Endothelial cell of umbilical vein (primary cell): ENCODE measurements around the gene CXCL6. TPM values are rescaled to one million over a fixed set of nuclear protein-coding genes. Genes with fewer than 3 reads are reported as not detected.

Experiments
- BruUV-seq: library from RNA; stranded (reverse); fragments of 400-500 nt; replicated peaks from 2 replicates; lab custom pipeline; 2021; lab: Mats Ljungman, UMichigan
- CTCF ChIA-PET: fragments of 300-600, 350-600 bp; sonication (Branson Sonifier 250); formaldehyde crosslinking; loops from one replicate; lab custom pipeline; 2021; ENCODE audit warnings: antibody characterized with exemption, inconsistent platforms; lab: Charles Lee
- POLR2A ChIA-PET: fragments of 300-600, 350-600 bp; sonication (Branson Sonifier 250); formaldehyde crosslinking; loops from one replicate; lab custom pipeline; 2021; ENCODE audit warnings: antibody characterized with exemption, inconsistent platforms; lab: Charles Lee
- DNase-seq: peaks from one replicate; pipeline ENCODE4 v3.0.0-alpha.2; 2011; ENCODE audit warnings: low read depth, low spot score
- FAIRE-seq: peaks from 2 replicates; lab custom pipeline; 2011; peaks lifted over from hg19 to GRCh38; lab: Jason Lieb, UNC
- H2AFZ ChIP-seq: 2 replicates; pipeline ENCODE4 v1.6.0; 2012; ENCODE audit warnings: low read depth, low read length, control low read depth, inconsistent platforms
- H3K27ac ChIP-seq: 2 replicates; pipeline ENCODE4 v1.5.1; 2011; ENCODE audit warnings: low read depth, mild to moderate bottlenecking, control low read depth, low read length, moderate library complexity; ENCODE audit not compliant: insufficient read depth
- H3K27me3 ChIP-seq, 2 experiments: 2 replicates each; pipeline versions ENCODE4 v1.6.0 to v1.6.1; 2011; ENCODE audit warnings: low read length in 2 of 2, mixed read lengths in 1 of 2; ENCODE audit not compliant: control insufficient read depth in 2 of 2, insufficient read depth in 2 of 2
- H3K36me3 ChIP-seq, 2 experiments: 2 replicates in 1 of 2; 3 replicates in 1 of 2; pipeline ENCODE4 v1.5.1; 2011; ENCODE audit warnings: low read length in 2 of 2, mild to moderate bottlenecking in 1 of 2, moderate library complexity in 1 of 2; ENCODE audit not compliant: control insufficient read depth in 2 of 2, insufficient read depth in 2 of 2; ENCODE audit errors: extremely low read depth in 1 of 2
- H3K4me1 ChIP-seq: 3 replicates; pipeline ENCODE4 v1.5.1; 2011; ENCODE audit warnings: mild to moderate bottlenecking, low read length; ENCODE audit not compliant: control insufficient read depth, insufficient read depth; ENCODE audit errors: extremely low read depth
- H3K4me2 ChIP-seq: 2 replicates; pipeline ENCODE4 v1.6.1; 2011; ENCODE audit warnings: low read length, control low read depth, mixed read lengths; ENCODE audit not compliant: insufficient read depth
- H3K4me3 ChIP-seq, 3 experiments: fragments of 200-600 bp in 1 of 3; sonication (generic), shearing (Covaris generic) in 1 of 3; replicated peaks in 1 of 3; 2 replicates each; pipeline ENCODE4 v1.5.1; 2011 to 2016; ENCODE audit warnings: control low read depth in 3 of 3, low read length in 3 of 3, mild to moderate bottlenecking in 2 of 3, inconsistent platforms in 1 of 3, low read depth in 1 of 3, moderate library complexity in 1 of 3; ENCODE audit not compliant: insufficient read depth in 1 of 3
- H3K79me2 ChIP-seq: 2 replicates; pipeline ENCODE4 v1.6.0; 2012; ENCODE audit warnings: low read length, inconsistent platforms; ENCODE audit not compliant: control insufficient read depth, insufficient read depth
- H3K9ac ChIP-seq: replicated peaks from 2 replicates; pipeline ENCODE3; 2011; ENCODE audit warnings: low read length, control low read depth; ENCODE audit not compliant: insufficient read depth; ENCODE audit errors: extremely low read depth
- H3K9me1 ChIP-seq: replicated peaks from 3 replicates; pipeline ENCODE4 v1.6.0; 2011; ENCODE audit warnings: mild to moderate bottlenecking, low read length; ENCODE audit not compliant: control insufficient read depth, insufficient read depth; ENCODE audit errors: extremely low read depth
- H3K9me3 ChIP-seq: replicated peaks from 2 replicates; pipeline ENCODE4 v1.5.1; 2012; ENCODE audit warnings: low read length, inconsistent platforms; ENCODE audit not compliant: control insufficient read depth, insufficient read depth
- H4K20me1 ChIP-seq: replicated peaks from 2 replicates; pipeline ENCODE3; 2011; ENCODE audit warnings: mild to moderate bottlenecking, low read length; ENCODE audit not compliant: control insufficient read depth, insufficient read depth; ENCODE audit errors: extremely low read depth
- EZH2 ChIP-seq: IDR thresholded peaks from 2 replicates; pipeline ENCODE4 v1.6.1; 2012; ENCODE audit warnings: borderline replicate concordance, low read depth, mild to moderate bottlenecking, moderate library complexity, low read length, inconsistent platforms; ENCODE audit not compliant: severe bottlenecking
- FOS ChIP-seq: IDR thresholded peaks from 2 replicates; pipeline ENCODE4 v1.6.1; 2011; ENCODE audit warnings: mild to moderate bottlenecking, low read length, moderate library complexity, borderline replicate concordance; ENCODE audit not compliant: insufficient read depth
- GATA2 ChIP-seq: IDR thresholded peaks from 2 replicates; pipeline ENCODE4 v1.7.0; 2011; ENCODE audit warnings: low read depth, mild to moderate bottlenecking, moderate library complexity, mixed read lengths, low read length; ENCODE audit not compliant: insufficient read length, insufficient read depth
- JUN ChIP-seq: IDR thresholded peaks from 2 replicates; pipeline ENCODE4 v1.6.1; 2011; ENCODE audit warnings: borderline replicate concordance, low read depth; ENCODE audit not compliant: insufficient read length, insufficient read depth
- MYC ChIP-seq: IDR thresholded peaks from one replicate; pipeline ENCODE4 v1.6.1; 2011; ENCODE audit warnings: mild to moderate bottlenecking, low read depth, low read length
- POLR2A ChIP-seq: IDR thresholded peaks from 2 replicates; pipeline ENCODE4 v1.6.1; 2012; ENCODE audit warnings: low read depth, mild to moderate bottlenecking, control low read depth, low read length
- POLR2AphosphoS5 ChIP-seq: IDR thresholded peaks from 2 replicates; pipeline ENCODE4 v1.6.1; 2012; ENCODE audit warnings: low read depth, mild to moderate bottlenecking, control low read depth, low read length, moderate library complexity; ENCODE audit not compliant: insufficient read depth
- dilution Hi-C: fragments of 300-500 bp; cut with MboI; formaldehyde crosslinking; loops from one replicate; pipeline ENCODE4 v1.15.0; 2019; ENCODE audit warnings: low sequenced_read_pairs; ENCODE audit not compliant: extremely low pct_ligation_motif_present
- intact Hi-C: fragments of 100-400 bp; cut with micrococcal nuclease; formaldehyde crosslinking; loops from one replicate; pipeline ENCODE4 v1.10.0; 2022
- polyA plus RNA-seq, 4 experiments: library from polyadenylated mRNA; depleted of rRNA in 3 of 4; stranded (reverse) in 3 of 4; unstranded in 1 of 4; fragments of >200 nt; gene quantifications; 2 replicates each; pipeline versions ENCODE4 v1.2.1 to v1.2.3, GENCODE V29; 2011 to 2012; ENCODE audit warnings: missing spikeins in 1 of 4
- total RNA-seq: library from RNA; stranded (reverse); gene quantifications from 2 replicates; pipeline ENCODE4 v1.2.3, GENCODE V29; 2021
- TF ChIP-seq, protein P1 (sequence below), 2 donors: IDR thresholded peaks; 1 replicate in 1 of 2; 2 replicates in 1 of 2; pipeline ENCODE4 v1.5.1; 2011; ENCODE audit warnings: low read length in 2 of 2, mild to moderate bottlenecking in 2 of 2, moderate library complexity in 2 of 2, control low read depth in 1 of 2, inconsistent platforms in 1 of 2, low read depth in 1 of 2; ENCODE audit not compliant: insufficient read depth in 1 of 2; ENCODE audit errors: extremely low read depth in 1 of 2
- TF ChIP-seq, protein P2 (sequence below): IDR thresholded peaks from 2 replicates; pipeline ENCODE4 v1.6.1; 2011; ENCODE audit not compliant: insufficient read depth, insufficient read length

The CXCL6 gene
- total and polyA plus RNA-seq, 2 donors (not counting 3 experiments of a cell fraction or from before 2014, with no cell fraction given), result 0.81 to 1.2 TPM

GRCh38 chr4:73832651-73833237, 3.7 kb upstream of the CXCL6 start:
- CTCF ChIA-PET, result interaction anchor here (1.0 kb wide), 1 partner anchor 103 kb away, joined by 3 read pairs; no protein-coding TSS in a partner anchor
- no peak for FAIRE-seq
- H3K27ac ChIP-seq, result no peak overlapping the region

More at GRCh38 chr4:73832651-73833237, 3.7 kb upstream of the CXCL6 start:
- Histone ChIP-seq H3K4me3 (no peak overlapping the region), H3K9me1 (no peaks in the 10 kb centered on the region), H3K27me3 (no peaks in the 10 kb centered on the region), H2AFZ (peak overlapping the region; percentile 14), H3K4me2 (no peak overlapping the region), H3K9ac (no peak overlapping the region), H3K4me1 (peaks cover 5% of the 10 kb centered on the region), H3K36me3 (no peaks in the 10 kb centered on the region), H4K20me1 (no peaks in the 10 kb centered on the region), H3K9me3 (no peaks in the 10 kb centered on the region), H3K79me2 (no peaks in the 10 kb centered on the region)
- POLR2A ChIA-PET, result no interaction called here
- dilution Hi-C loops, result no loop called here
- TF ChIP-seq, protein P1, sequence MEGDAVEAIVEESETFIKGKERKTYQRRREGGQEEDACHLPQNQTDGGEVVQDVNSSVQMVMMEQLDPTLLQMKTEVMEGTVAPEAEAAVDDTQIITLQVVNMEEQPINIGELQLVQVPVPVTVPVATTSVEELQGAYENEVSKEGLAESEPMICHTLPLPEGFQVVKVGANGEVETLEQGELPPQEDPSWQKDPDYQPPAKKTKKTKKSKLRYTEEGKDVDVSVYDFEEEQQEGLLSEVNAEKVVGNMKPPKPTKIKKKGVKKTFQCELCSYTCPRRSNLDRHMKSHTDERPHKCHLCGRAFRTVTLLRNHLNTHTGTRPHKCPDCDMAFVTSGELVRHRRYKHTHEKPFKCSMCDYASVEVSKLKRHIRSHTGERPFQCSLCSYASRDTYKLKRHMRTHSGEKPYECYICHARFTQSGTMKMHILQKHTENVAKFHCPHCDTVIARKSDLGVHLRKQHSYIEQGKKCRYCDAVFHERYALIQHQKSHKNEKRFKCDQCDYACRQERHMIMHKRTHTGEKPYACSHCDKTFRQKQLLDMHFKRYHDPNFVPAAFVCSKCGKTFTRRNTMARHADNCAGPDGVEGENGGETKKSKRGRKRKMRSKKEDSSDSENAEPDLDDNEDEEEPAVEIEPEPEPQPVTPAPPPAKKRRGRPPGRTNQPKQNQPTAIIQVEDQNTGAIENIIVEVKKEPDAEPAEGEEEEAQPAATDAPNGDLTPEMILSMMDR (IDR thresholded peaks at IDR 0.05; ENCODE audit: extremely low read depth in 1 of 2, insufficient read depth in 1 of 2, low read depth in 1 of 2, low read length in 2 of 2), result no peak
- TF ChIP-seq, protein P2, sequence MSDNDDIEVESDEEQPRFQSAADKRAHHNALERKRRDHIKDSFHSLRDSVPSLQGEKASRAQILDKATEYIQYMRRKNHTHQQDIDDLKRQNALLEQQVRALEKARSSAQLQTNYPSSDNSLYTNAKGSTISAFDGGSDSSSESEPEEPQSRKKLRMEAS, result no peak
- no peak for TF ChIP-seq POLR2AphosphoS5
- TF ChIP-seq POLR2A, result no peak
- TF ChIP-seq MYC, result no peak
- no peak for TF ChIP-seq EZH2
- TF ChIP-seq FOS, result no peak
- TF ChIP-seq GATA2, result no peak
- TF ChIP-seq JUN, result no peak
- BruUV-seq, result no TSS peak
- intact Hi-C loops, result no loop called here
- no peak for DNase-seq
